Breast epithelium (tissue), 3 donors: ENCODE measurements around the gene FZR1.

Experiments
- POLR2A ChIP-seq: fragments of 450-650 bp; IDR thresholded peaks from one replicate; pipeline ENCODE4 v1.6.1; 2016; ENCODE audit warnings: antibody characterized with exemption, mild to moderate bottlenecking, moderate library complexity
- POLR2AphosphoS5 ChIP-seq, 3 donors: sonication (generic); formaldehyde crosslinking; IDR thresholded peaks; one replicate each; pipeline ENCODE4 v1.6.1; 2017; ENCODE audit warnings: antibody characterized with exemption in 3 of 3
- TF ChIP-seq, protein P1 (sequence below), 3 donors: fragments of 450-650 bp; IDR thresholded peaks; one replicate each; pipeline ENCODE4 v1.5.1; 2016 to 2017; ENCODE audit warnings: antibody characterized with exemption in 3 of 3, mild to moderate bottlenecking in 3 of 3, moderate library complexity in 3 of 3

DNA sequence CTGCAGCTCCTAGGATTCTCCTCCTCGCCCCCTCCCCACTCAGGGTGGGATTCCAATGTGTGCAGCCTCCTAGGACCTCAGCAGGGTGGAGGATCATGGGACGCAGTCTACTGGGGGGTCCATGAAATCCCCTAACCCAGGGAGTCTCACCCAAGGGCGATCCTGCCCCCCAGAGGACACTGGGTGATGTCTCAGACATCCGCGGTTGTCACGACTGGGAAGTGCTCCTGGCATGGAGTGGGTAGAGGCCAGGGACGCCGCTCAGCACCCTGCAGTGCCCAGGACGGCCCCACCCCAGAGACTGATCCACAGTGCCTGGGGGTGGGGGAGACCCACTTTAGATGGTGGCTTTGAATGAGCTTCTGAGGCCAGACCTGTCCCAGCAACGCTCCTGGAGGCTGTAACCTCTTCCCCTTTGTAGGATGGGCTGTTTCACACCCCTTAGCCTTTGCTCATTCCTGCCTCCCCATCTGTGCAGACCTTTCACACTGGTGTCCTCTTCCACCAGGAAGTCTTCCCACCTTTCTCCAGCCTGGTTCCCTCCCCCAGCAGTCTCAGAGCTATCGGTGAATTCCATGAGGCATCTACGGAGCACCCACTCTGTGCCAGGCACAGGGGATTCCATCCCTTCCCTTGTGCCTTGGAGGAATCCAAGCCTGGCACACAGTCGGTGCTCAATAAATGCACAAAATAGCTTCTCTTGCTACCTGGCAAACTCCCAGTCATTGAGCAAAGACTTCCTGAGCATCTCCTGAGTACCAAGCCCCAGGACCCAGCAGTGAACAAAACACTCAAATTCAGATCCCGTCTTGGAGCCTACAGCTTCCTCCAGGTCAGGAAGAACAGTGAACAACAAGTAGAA is 36.2 kb upstream of the FZR1 start:
- TF ChIP-seq, protein P1, sequence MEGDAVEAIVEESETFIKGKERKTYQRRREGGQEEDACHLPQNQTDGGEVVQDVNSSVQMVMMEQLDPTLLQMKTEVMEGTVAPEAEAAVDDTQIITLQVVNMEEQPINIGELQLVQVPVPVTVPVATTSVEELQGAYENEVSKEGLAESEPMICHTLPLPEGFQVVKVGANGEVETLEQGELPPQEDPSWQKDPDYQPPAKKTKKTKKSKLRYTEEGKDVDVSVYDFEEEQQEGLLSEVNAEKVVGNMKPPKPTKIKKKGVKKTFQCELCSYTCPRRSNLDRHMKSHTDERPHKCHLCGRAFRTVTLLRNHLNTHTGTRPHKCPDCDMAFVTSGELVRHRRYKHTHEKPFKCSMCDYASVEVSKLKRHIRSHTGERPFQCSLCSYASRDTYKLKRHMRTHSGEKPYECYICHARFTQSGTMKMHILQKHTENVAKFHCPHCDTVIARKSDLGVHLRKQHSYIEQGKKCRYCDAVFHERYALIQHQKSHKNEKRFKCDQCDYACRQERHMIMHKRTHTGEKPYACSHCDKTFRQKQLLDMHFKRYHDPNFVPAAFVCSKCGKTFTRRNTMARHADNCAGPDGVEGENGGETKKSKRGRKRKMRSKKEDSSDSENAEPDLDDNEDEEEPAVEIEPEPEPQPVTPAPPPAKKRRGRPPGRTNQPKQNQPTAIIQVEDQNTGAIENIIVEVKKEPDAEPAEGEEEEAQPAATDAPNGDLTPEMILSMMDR (IDR thresholded peaks at IDR 0.05) = no peak
- TF ChIP-seq POLR2A = no peak
- TF ChIP-seq POLR2AphosphoS5 (IDR thresholded peaks at IDR 0.05) = no peak
